IPS DF 4.7 (cell line): ENCODE measurements around the gene PIM1.

Experiments used
- DNase-seq: peaks from one replicate; pipeline ENCODE4 v3.0.0-alpha.2; 2013; ENCODE audit warnings: low spot score; ENCODE audit errors: extremely low read depth

The PIM1 gene

DNA sequence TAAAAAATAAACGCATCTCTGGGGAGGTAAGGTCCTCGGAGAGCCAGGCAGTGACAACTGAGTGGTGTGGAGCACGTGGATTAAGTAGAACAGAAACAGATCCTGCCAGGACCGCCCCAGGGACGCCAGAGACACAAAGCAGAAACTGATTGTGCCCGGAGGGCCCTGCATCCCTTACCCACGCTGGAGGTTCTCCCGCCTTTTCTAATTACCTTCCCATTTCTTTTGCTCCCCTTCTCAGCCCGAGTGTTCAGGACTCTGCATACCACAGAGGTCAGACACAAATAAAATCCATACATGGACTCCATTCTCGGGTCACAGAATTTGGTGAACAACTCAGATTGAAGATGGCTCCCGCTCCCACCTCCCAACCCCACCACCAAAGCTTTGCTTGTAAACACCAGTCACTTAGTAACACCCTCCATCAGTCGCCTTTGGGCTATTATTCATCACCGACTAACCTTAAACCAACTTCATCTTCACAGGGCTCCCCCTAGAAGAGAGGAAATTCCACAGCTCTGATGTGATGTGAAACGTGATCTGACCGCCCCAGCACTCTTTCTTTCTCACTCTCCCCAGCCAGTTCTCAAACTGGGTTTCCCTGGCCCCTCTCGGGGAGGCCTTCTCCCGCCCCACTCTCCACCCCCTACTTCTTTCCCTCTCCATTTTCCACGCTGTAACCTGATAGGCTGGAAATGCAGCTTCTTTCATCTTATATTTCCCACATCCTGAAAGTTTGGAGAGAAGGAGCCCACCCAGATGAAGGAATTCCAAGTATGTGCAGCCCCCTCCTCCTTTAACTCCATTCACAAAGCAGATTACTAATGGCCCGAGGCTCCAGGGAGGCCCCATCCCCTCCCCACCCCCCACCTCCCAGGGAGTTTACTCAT, 32.5 kb upstream of the PIM1 start:
- DNase-seq = peak; percentile 96

DNA sequence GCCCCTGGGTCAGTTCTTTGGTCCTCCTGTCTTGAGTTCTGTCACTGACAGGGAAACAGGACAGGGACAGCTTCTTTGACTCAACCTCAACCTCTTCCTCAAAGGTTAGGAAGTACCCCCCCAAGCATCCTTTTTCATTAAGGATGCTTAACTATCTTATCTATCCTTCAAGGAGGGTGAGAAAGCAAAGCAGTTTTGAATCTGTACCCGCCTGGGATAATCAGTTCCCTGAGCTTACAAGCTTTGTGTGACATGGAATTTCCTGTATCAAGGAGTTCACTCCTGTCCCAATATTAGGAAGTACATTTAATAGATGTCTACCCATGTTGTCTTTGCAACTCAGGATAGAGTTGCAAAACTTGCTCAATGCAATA, 31.1 kb upstream of the PIM1 start:
- DNase-seq = no peak

DNA sequence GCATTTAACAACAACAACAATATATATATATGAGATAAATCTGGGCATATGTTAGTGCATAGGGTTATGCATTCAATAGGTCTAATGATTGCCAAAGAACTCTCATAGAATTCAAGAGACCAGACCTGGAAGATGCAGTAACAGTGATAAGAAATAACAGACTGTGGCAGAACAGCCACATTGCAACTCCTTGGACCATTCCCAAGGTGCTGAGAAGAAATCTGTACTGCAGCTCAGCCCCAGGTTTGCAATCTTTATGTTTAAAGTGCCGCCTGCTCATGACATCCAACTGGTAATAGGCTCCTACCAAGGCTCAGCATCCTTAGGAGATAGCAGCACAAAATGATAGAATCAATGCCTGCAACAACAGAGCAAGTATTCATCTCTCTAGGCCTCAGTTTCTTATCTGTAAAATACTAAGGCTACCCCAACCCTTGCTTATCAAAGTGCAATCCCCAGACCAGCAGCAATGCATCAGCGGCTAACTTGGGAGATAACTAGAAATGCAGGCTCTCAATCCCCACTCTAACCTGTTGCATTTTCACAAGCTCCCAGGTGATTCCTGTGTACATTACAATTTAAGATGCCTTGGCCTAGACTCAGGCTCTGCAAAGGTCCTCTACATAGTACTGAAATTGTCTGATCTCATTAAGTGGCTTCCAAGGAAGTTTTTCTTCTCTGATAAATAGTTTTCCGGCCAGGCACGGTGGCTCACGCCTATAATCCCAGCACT, 30.6 kb upstream of the PIM1 start:
- DNase-seq = no peak

DNA sequence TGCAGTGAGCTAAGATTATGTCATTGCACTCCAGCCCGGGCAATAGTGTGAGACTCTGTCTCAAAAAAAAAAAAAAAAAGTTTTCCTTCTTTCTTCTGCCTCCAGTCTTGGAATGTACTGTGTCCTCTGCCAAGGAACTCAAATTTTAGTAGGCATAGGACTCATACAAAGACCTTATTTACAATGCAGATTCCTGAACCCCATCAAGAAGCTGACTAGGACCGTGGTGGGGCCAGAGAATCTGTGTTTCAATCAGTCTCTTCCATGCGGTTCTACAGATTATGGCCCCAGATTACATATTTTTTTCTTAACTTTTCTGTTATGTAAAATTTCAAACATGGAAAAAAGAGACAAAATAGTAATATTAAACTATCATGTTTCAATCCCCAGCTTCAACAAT, 29.8 kb upstream of the PIM1 start:
- DNase-seq = no peak

- peak; percentile 99 for DNase-seq
These were observed 28.5 kb upstream of the PIM1 start for GRCh38 chr6:37141281-37142049.

DNA sequence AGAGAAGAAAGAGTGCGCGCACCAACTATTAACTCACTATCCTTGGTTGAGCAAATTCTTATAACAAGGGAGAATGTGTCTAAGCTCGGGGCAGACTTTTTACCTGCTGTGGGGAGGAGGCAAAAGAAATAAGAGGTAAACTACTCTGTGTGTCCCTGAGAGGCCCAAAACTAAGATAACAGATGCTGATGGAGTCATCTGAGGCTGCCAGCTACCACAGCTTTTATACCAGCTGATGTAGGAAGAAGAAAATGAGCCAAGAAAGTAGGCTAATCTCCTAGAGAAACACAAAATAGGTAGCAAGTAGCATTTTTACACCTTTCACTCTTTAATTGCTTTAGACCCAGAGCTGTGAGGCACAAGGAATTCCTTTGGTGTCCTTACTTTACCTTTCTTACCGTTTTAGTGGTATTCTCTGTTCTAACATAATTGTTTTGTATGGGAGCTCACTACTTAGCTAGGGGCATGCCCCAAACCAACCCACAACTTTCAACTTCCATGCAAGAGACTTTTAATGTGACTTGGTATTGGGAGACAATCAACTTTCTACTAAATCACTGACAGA, 27.8 kb upstream of the PIM1 start:
- DNase-seq = no peak

DNA sequence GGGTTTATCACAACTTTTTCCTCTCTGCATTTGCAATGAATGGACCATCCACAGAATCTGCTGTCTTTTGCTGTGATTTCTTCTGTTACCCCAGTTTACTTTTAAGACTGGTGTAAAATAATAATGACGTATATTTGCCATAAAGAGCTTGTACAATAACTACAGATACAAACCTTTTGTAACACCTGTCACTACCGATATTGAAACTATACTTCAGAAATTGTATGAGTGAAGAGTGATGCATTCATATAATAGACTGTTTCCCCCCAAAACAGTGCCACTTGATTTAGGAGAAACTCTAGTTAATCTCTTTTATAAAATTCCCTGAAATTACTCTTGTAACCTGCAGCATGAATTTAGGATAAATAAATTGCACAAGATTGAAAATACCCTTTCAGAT, 26.4 kb upstream of the PIM1 start:
- DNase-seq = no peak

DNA sequence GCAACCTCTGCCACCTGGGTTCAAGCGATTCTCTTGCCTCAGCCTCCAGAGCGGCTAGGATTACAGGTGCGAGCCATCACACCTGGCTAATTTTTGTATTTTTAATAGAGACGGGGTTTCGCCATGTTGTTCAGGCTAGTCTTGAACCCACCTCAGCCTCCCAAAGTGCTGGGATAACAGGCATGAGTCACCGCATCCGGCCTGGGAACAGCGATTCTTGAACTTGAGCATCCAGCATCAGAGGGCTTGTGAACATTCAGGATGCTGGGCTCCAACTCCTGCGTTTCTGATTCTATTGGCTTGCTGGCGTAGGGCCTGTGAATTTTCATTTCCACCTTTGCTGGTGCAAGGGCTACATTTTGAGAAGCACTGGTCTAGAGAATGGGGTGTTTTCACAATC, 24.5 kb upstream of the PIM1 start:
- DNase-seq = no peak

- no peak for DNase-seq
These were observed 23.2 kb upstream of the PIM1 start for GRCh38 chr6:37146735-37147157.

DNA sequence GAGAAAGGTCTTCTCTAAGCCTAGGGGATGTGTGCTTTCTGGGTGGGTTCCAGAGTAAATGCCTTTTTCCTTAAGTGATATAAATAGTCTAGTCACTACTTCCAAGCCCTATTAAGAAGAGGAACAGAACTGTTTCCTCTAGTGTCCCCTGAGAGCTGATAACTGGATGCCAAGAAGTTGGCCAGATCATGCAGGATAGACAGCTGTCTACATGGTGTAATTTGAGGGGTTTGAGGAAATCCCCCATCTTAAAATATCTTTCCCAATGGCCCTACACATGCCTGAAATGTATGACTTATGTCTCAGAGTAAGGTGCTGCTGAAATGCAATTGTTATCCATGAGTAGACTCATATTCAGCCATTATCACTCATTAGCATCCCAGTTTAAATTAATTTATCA, 20.2 kb upstream of the PIM1 start:
- no peak for DNase-seq

DNA sequence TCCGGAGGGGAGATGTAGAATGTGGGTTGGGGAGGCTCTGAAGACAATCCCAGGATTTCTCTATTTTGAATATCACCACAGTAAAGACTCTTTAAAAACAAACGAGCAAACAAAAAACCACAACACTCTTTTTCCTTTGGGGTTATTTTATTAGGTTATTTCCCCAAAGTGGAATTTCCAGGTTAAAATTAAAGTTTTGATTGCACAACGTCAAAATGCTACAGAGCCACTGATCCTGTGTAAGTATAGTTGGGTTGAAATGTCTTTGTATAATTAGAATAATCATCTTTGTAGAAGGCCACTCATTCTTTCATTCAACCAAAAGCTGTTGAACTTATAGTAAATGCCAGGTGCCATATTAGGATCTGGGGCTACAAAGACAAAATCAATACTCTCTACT, 19.6 kb upstream of the PIM1 start:
- DNase-seq = no peak

DNA sequence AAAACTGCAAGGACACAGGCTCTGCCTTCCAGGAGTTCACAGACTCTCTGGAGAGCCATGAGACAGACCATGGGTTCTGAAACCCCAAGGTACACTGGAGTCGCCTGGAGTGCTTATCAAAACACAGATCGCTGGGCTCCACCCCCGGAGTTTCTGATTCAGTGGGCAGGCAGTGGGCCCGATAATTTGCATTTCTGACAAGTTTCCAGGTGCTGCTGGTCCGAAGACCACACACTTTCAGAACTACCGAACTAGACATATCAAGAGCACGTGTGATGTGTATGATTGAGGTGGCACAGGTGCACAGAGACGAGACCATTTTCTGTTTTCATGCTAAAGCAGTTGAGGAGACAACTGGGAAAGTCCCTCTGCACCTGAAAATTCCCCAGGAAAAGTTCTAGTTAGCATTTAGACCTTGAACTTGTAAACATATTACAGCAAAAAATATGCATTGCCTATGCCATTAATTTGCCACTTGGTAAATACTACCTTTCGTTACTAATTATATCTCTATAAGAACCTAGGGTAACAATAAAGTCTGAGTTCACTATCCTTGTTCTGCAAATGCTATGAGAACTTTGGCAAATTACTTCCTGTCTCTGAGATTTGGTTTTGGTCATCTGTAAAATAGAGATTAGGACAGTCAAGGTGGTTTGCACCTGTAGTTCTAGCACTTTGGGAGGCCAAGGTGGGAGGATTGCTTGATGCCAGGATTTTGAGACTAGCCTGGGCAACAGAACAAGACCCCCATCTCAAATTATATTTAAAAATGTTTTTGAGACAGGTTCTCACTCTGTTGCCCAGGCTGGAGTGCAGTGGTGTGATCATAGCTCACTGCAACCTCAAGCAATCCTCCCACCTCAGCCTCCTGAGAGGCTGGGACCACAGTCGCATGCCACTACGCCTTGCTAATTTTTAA, 14.3 kb upstream of the PIM1 start:
- no peak for DNase-seq

- DNase-seq = no peak
These were observed 11.4 kb upstream of the PIM1 start for GRCh38 chr6:37158508-37158907.

GRCh38 chr6:37160922-37161778, 8.8 kb upstream of the PIM1 start:
- DNase-seq = no peak

GRCh38 chr6:37162740-37163139, 7.2 kb upstream of the PIM1 start:
- DNase-seq = no peak

GRCh38 chr6:37168163-37168758, 1.7 kb upstream of the PIM1 start:
- DNase-seq = no peak

DNA sequence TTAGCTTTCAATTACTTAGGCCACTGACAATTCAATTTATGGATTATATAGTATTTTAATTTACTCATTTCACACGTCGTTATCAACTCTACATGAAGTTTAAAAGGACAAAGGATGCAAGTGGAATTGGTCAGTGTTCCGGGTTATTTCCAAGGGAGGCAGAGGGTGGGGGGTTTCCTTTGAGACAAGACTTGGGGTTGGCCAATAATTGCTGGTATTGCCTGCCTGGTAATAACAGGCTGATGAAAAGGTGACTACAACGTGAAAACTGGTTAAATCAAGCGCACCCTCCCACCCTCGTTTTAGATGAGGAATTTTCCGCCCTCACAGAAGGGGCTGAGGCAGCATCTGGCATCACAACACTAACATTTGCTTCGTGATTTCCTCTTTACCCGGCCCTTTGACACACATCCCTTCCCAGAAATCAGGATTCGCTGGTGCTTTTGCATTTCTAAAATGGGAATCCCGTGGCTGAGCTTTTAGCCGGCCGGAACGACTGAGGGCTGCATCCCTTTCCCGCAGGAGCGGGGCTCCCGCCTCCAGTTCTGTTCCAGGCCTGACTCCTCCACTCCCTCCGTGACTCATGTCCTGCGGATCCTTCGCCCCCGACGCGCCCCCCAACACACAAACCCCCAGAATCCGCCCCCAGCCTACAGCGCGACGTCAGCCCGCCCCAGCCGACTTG, 999 bp upstream of the PIM1 start:
- DNase-seq = no peak

- DNase-seq = no peak
These were observed 585 bp downstream of the PIM1 start for GRCh38 chr6:37170273-37171200.
